Panc1 (cell line): ENCODE measurements around the gene CCDC146.

Experiments used
- POLR2AphosphoS5 ChIP-seq: IDR thresholded peaks from 2 replicates; pipeline ENCODE4 v1.6.1; 2012; ENCODE audit warnings: mild to moderate bottlenecking, low read depth, low read length, moderate library complexity
- TF ChIP-seq, protein P1 (sequence below): fragments of 450-650 bp; IDR thresholded peaks from 2 replicates; pipeline ENCODE4 v1.5.1; 2017; ENCODE audit warnings: mild to moderate bottlenecking

DNA sequence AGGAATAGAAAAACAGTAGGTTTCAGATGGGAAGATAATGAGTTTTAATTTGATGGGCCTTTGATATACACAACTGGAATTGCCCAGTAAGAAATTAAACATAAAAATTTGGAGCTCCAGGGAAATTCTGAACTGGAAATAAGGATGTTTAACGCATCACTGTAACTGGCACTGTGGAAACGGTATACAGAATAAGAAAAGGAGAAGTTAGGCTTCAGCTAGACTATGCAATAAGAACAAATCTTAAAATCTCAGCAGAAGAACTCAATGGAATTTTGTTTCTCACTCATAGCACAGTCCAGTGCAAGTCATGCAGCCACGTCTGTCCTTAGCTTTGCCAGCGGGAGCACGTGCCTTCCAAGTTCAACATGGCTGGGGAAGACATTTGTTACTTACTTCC lies 130.1 kb downstream of the CCDC146 start:
- TF ChIP-seq, protein P1, sequence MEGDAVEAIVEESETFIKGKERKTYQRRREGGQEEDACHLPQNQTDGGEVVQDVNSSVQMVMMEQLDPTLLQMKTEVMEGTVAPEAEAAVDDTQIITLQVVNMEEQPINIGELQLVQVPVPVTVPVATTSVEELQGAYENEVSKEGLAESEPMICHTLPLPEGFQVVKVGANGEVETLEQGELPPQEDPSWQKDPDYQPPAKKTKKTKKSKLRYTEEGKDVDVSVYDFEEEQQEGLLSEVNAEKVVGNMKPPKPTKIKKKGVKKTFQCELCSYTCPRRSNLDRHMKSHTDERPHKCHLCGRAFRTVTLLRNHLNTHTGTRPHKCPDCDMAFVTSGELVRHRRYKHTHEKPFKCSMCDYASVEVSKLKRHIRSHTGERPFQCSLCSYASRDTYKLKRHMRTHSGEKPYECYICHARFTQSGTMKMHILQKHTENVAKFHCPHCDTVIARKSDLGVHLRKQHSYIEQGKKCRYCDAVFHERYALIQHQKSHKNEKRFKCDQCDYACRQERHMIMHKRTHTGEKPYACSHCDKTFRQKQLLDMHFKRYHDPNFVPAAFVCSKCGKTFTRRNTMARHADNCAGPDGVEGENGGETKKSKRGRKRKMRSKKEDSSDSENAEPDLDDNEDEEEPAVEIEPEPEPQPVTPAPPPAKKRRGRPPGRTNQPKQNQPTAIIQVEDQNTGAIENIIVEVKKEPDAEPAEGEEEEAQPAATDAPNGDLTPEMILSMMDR: no peak
- no peak for TF ChIP-seq POLR2AphosphoS5
